Measurements from ENCODE around the gene ZNHIT6.

- no peak for TF ChIP-seq CTCF (conservative IDR thresholded peaks at IDR 0.05)
- TF ChIP-seq EZH2 (IDR thresholded peaks at IDR 0.05; ENCODE audit: low read depth) = no peak
These were observed 103.8 kb downstream of the ZNHIT6 start for GRCh38 chr1:85604298-85604997.

Data from PC-9 (cell line).